HepG2 (cell line): ENCODE results near the gene CAST. TPM values are rescaled to one million over a fixed set of nuclear protein-coding genes. Genes with fewer than 3 reads are reported as not detected.
A peak's percentile ranks its signal among the peaks of the same experiment; 100 is the strongest.

Experiments
- ARNT2 ChIP-seq: sonication (generic); formaldehyde crosslinking; IDR thresholded peaks from 2 replicates; pipeline ENCODE4 v1.8.0; 2022; ENCODE audit warnings: mild to moderate bottlenecking, low read depth, missing genetic modification reagents, moderate library complexity
- DNMT3B ChIP-seq: conservative IDR thresholded peaks from 2 replicates; pipeline ENCODE4 v1.6.1; 2016; ENCODE audit warnings: missing biosample characterization, control low read depth
- DRAP1 ChIP-seq: IDR thresholded peaks from 2 replicates; pipeline ENCODE4 v1.6.1; 2016; ENCODE audit warnings: missing genetic modification reagents, missing compliant biosample characterization
- FIP1L1 ChIP-seq: fragments of 200-400 bp; formaldehyde crosslinking; IDR thresholded peaks from 2 replicates; pipeline ENCODE4 v1.6.1; 2018; ENCODE audit warnings: low read depth, mild to moderate bottlenecking, low read length, moderate library complexity, borderline replicate concordance; ENCODE audit not compliant: insufficient read depth
- KDM1A ChIP-seq: IDR thresholded peaks from 2 replicates; pipeline ENCODE4 v1.6.1; 2016; ENCODE audit warnings: missing compliant biosample characterization
- KDM5A ChIP-seq: fragments of 200-600 bp; sonication (generic); IDR thresholded peaks from 2 replicates; pipeline ENCODE4 v1.7.0; 2018; ENCODE audit warnings: antibody characterized with exemption, mild to moderate bottlenecking, low read length, borderline replicate concordance
- MEIS1 ChIP-seq: sonication (generic); formaldehyde crosslinking; IDR thresholded peaks from 2 replicates; pipeline ENCODE4 v1.9.0; 2021; ENCODE audit warnings: mild to moderate bottlenecking, missing genetic modification reagents, moderate library complexity, borderline replicate concordance
- RFX5 ChIP-seq: IDR thresholded peaks from 2 replicates; pipeline ENCODE4 v1.6.1; 2011; ENCODE audit warnings: low read depth, low read length, improper control_type of control experiment
- SMAD3 ChIP-seq: sonication (generic); formaldehyde crosslinking; IDR thresholded peaks from 2 replicates; pipeline ENCODE4 v1.4.0; 2020; ENCODE audit warnings: missing genetic modification reagents
- TBX3 ChIP-seq: fragments of 450-650 bp; IDR thresholded peaks from 2 replicates; pipeline ENCODE4 v1.6.1; 2017; ENCODE audit warnings: antibody characterized with exemption, mild to moderate bottlenecking, inconsistent platforms, borderline replicate concordance
- TFAP4 ChIP-seq: sonication (generic); IDR thresholded peaks from 2 replicates; pipeline ENCODE4 v1.6.1; 2016; ENCODE audit warnings: low read depth, borderline replicate concordance
- ZBTB1 ChIP-seq: sonication (generic); formaldehyde crosslinking; IDR thresholded peaks from 2 replicates; pipeline ENCODE4 v1.4.0; 2020; ENCODE audit warnings: missing genetic modification reagents, borderline replicate concordance
- ZFP36 ChIP-seq: fragments of 150-350 bp; IDR thresholded peaks from 2 replicates; pipeline ENCODE4 v1.6.1; 2018; ENCODE audit warnings: borderline replicate concordance, low read length, low read depth; ENCODE audit not compliant: partially characterized antibody
- ZMAT5 ChIP-seq: sonication (generic); formaldehyde crosslinking; IDR thresholded peaks from 2 replicates; pipeline ENCODE4 v1.5.0; 2020; ENCODE audit warnings: mild to moderate bottlenecking, low read depth, missing genetic modification reagents, borderline replicate concordance
- ZNF460 ChIP-seq: sonication (generic); formaldehyde crosslinking; IDR thresholded peaks from 2 replicates; pipeline ENCODE4 v1.5.1; 2020; ENCODE audit warnings: missing genetic modification reagents, mild to moderate bottlenecking, borderline replicate concordance
- ZNF550 ChIP-seq: sonication (generic); formaldehyde crosslinking; IDR thresholded peaks from 2 replicates; pipeline ENCODE4 v1.4.0; 2020; ENCODE audit warnings: mild to moderate bottlenecking, missing genetic modification reagents, borderline replicate concordance
- ZSCAN12 ChIP-seq: sonication (generic); formaldehyde crosslinking; IDR thresholded peaks from 2 replicates; pipeline ENCODE4 v1.9.0; 2021; ENCODE audit warnings: mild to moderate bottlenecking, missing genetic modification reagents
- polyA plus RNA-seq, 8 experiments: library from polyadenylated mRNA; depleted of rRNA in 3 of 8; stranded (reverse) in 7 of 8; unstranded in 1 of 8; fragments of >200 nt; fragmentation: Illumina TruSeq in 4 of 8; extraction: Trizol in 4 of 8; gene quantifications; 2 replicates each; pipeline versions ENCODE4 v1.2.1 to v1.2.3, GENCODE V29; 2011 to 2016; ENCODE audit warnings: low read depth in 4 of 8, missing spikeins in 1 of 8, mixed read lengths in 1 of 8; ENCODE audit not compliant: insufficient read depth in 1 of 8
- total RNA-seq, 5 experiments: library from RNA; depleted of rRNA; stranded (reverse); fragments of >200 nt; fragmentation: Illumina TruSeq; extraction: Trizol; gene quantifications; 2 replicates each; pipeline ENCODE4 v1.2.3, GENCODE V29; 2016; ENCODE audit warnings: low read depth in 1 of 5
- TF ChIP-seq, protein P1 (sequence below), 2 experiments: IDR thresholded peaks; 2 replicates each; pipeline ENCODE4 v1.6.1; 2011 to 2012; ENCODE audit warnings: low read length in 2 of 2, borderline replicate concordance in 1 of 2, low read depth in 1 of 2, mild to moderate bottlenecking in 1 of 2, moderate library complexity in 1 of 2
- TF ChIP-seq, protein P2 (sequence below): sonication (generic); formaldehyde crosslinking; IDR thresholded peaks from 2 replicates; pipeline ENCODE4 v1.5.1; 2020; ENCODE audit warnings: mild to moderate bottlenecking, missing genetic modification reagents, moderate library complexity
- TF ChIP-seq, protein P3 (sequence below): IDR thresholded peaks from 2 replicates; pipeline ENCODE4 v1.6.1; 2016; ENCODE audit warnings: missing compliant biosample characterization, missing genetic modification reagents, borderline replicate concordance

CAST gene
- total and polyA plus RNA-seq, 2 of the 13 experiments (the other 11 are each of a cell fraction or from before 2014, with no cell fraction given): 42.1 to 67.6 TPM

DNA sequence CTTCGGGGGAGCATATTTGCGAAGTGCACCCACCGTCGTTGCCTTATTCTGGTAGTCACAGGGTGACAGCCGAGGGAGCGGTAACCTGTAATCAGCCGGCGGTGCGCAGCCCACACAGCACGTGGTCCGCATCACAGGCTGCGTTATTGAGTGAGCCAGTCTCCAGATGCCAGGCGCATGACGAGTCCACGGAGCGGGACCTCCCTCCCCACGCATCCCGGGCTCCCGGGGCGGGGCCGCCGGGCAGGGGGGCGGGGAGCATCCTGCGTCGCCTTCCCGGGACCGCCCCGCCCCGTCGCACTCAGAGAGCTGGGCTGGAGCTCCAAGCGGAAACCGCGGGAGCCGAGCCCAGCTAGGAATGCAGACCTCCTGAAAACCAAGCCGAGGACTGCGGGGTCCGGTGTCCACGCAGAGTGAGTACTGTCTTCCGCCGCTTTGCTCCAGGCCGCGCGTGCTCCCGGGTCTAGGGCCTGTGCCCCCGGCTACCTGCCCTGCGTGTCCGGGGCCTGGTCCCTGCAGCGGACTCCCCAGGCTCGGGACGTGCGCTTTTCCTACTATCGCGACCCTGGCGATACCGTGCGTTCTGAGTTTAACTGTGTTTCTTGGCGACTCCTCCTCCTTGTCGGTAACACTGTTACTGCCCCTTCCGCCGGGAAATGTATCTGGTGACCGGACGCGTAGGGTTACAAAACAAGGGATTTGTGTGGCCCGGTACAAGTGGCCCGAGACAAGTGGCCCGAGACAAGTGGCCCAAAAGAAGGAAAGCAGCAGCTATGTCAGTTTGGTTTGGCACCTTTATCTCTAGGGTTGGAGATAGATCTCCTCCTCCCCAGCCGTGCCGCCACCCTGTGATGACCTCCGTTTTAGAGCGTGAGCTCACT, 40.6 kb downstream of the CAST start (continued):
- TF ChIP-seq TFAP4 (peak; percentile 31; the same call in 1 of the 2 replicates), ARNT2 (CRISPR knock-in tag) (peak; percentile 45; the same call in 1 of the 2 replicates), ZNF460 (CRISPR knock-in tag) (no peak), MEIS1 (no peak), DNMT3B (no peak), TBX3 (no peak), ZFP36 (no peak), RFX5 (no peak), FIP1L1 (no peak), SMAD3 (no peak; the same call in 1 of the 2 replicates), ZSCAN12 (CRISPR knock-in tag) (0 out of 2 replicates have a peak, but pooled peaks have one; percentile 56), ZMAT5 (CRISPR knock-in tag) (no peak), DRAP1 (no peak), KDM5A (no peak), KDM1A (CRISPR knock-in tag) (no peak), ZBTB1 (CRISPR knock-in tag) (no peak), ZNF550 (CRISPR knock-in tag) (no peak)
- TF ChIP-seq, protein P1, sequence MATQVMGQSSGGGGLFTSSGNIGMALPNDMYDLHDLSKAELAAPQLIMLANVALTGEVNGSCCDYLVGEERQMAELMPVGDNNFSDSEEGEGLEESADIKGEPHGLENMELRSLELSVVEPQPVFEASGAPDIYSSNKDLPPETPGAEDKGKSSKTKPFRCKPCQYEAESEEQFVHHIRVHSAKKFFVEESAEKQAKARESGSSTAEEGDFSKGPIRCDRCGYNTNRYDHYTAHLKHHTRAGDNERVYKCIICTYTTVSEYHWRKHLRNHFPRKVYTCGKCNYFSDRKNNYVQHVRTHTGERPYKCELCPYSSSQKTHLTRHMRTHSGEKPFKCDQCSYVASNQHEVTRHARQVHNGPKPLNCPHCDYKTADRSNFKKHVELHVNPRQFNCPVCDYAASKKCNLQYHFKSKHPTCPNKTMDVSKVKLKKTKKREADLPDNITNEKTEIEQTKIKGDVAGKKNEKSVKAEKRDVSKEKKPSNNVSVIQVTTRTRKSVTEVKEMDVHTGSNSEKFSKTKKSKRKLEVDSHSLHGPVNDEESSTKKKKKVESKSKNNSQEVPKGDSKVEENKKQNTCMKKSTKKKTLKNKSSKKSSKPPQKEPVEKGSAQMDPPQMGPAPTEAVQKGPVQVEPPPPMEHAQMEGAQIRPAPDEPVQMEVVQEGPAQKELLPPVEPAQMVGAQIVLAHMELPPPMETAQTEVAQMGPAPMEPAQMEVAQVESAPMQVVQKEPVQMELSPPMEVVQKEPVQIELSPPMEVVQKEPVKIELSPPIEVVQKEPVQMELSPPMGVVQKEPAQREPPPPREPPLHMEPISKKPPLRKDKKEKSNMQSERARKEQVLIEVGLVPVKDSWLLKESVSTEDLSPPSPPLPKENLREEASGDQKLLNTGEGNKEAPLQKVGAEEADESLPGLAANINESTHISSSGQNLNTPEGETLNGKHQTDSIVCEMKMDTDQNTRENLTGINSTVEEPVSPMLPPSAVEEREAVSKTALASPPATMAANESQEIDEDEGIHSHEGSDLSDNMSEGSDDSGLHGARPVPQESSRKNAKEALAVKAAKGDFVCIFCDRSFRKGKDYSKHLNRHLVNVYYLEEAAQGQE (IDR thresholded peaks at IDR 0.05; ENCODE audit: borderline replicate concordance in 1 of 2, low read depth in 1 of 2, low read length in 2 of 2): no peak
- TF ChIP-seq, protein P2, sequence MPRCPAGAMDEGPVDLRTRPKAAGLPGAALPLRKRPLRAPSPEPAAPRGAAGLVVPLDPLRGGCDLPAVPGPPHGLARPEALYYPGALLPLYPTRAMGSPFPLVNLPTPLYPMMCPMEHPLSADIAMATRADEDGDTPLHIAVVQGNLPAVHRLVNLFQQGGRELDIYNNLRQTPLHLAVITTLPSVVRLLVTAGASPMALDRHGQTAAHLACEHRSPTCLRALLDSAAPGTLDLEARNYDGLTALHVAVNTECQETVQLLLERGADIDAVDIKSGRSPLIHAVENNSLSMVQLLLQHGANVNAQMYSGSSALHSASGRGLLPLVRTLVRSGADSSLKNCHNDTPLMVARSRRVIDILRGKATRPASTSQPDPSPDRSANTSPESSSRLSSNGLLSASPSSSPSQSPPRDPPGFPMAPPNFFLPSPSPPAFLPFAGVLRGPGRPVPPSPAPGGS: 0 out of 2 replicates have a peak, but pooled peaks have one; percentile 40
- TF ChIP-seq, protein P3, sequence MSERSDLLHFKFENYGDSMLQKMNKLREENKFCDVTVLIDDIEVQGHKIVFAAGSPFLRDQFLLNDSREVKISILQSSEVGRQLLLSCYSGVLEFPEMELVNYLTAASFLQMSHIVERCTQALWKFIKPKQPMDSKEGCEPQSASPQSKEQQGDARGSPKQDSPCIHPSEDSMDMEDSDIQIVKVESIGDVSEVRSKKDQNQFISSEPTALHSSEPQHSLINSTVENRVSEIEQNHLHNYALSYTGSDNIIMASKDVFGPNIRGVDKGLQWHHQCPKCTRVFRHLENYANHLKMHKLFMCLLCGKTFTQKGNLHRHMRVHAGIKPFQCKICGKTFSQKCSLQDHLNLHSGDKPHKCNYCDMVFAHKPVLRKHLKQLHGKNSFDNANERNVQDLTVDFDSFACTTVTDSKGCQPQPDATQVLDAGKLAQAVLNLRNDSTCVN (CRISPR knock-in tag): peak; percentile 60; the same call in 1 of the 2 replicates
